Thyroid gland (tissue), 4 donors: ENCODE measurements around the gene ACADL. TPM values are rescaled to one million over a fixed set of nuclear protein-coding genes. Genes with fewer than 3 reads are reported as not detected.

Experiments
- DNase-seq, 2 donors: peaks; one replicate each; pipeline ENCODE4 v3.0.0-alpha.2; 2019
- H3K27ac ChIP-seq, 3 donors: fragments of 200-600 bp; sonication (generic); 1 replicate in 2 of 3; 2 replicates in 1 of 3; pipeline ENCODE4 v1.5.1; 2016 to 2019; ENCODE audit warnings: mild to moderate bottlenecking in 1 of 3, moderate library complexity in 1 of 3
- H3K27me3 ChIP-seq: fragments of 200-600 bp; sonication (generic); one replicate; pipeline ENCODE4 v1.5.1; 2019
- H3K36me3 ChIP-seq, 2 donors: fragments of 200-600 bp; sonication (generic); one replicate each; pipeline ENCODE4 v1.5.1; 2016 to 2019
- H3K4me1 ChIP-seq, 2 donors: fragments of 200-600 bp; sonication (generic); one replicate each; pipeline ENCODE4 v1.5.1; 2017 to 2019
- H3K4me3 ChIP-seq, 3 donors: fragments of 200-600 bp; sonication (generic); replicated peaks in 1 of 3; 1 replicate in 2 of 3; 2 replicates in 1 of 3; pipeline ENCODE4 v1.5.1; 2016; ENCODE audit warnings: mild to moderate bottlenecking in 1 of 3
- H3K9me3 ChIP-seq: fragments of 200-600 bp; sonication (generic); one replicate; pipeline ENCODE4 v1.5.1; 2017
- CTCF ChIP-seq, 6 experiments: fragments of 200-600 bp in 3 of 6; fragments of 450-650 bp in 3 of 6; sonication (generic) in 3 of 6; IDR thresholded peaks; one replicate each; pipeline ENCODE4 v1.5.1; 2016 to 2019; ENCODE audit warnings: antibody characterized with exemption in 6 of 6, mild to moderate bottlenecking in 2 of 6, inconsistent platforms in 1 of 6, moderate library complexity in 1 of 6
- POLR2A ChIP-seq, 2 donors: fragments of 450-650 bp; IDR thresholded peaks; one replicate each; pipeline ENCODE4 v1.6.1; 2017; ENCODE audit warnings: antibody characterized with exemption in 2 of 2, mild to moderate bottlenecking in 2 of 2, moderate library complexity in 1 of 2
- WGBS, 2 donors: methylation state at CpG; one replicate each; pipeline ENCODE4 v1.1.5; 2017; 5-methylcytosine and 5-hydroxymethylcytosine counted together
- intact Hi-C: fragments of 100-400 bp; cut with DNase I; formaldehyde crosslinking; loops from one replicate; pipeline ENCODE4 v1.15.1; 2023
- total RNA-seq, 4 donors: library from RNA; depleted of rRNA; stranded (reverse); fragments of >200 nt; gene quantifications; one replicate each; pipeline ENCODE4 v1.2.3, GENCODE V29; 2016

ACADL gene
- total RNA-seq, result 100 to 1,000 TPM in 2 of 4 donors, 10 to 100 TPM in 2; 72.7 to 133 (median 111) TPM

GRCh38 chr2:210224941-210225672 is at the start of gene ACADL:
Gene ACADL (minus strand): TSS chr2:210225447. CDS start chr2:210225263, 184 bp downstream.
- Histone ChIP-seq H3K27me3 (no peaks in the 10 kb centered on the region), H3K4me3 (peak within 1 kb of the TSS; percentile 29 to 67 (median 35)), H3K36me3 (no peaks in the 10 kb centered on the region), H3K9me3 (no peaks in the 10 kb centered on the region), H3K4me1 (peaks cover 15 to 37% of the 10 kb centered on the region in 2 donors), H3K27ac (peak within 1 kb of the TSS; percentile 90 to 95 (median 92))
- intact Hi-C loops, result no loop called here
- TF ChIP-seq CTCF (IDR thresholded peaks at IDR 0.05), result peak in 1 of 6 experiments; percentile 29
- peak; percentile 37 to 92 for TF ChIP-seq POLR2A (IDR thresholded peaks at IDR 0.05)
- DNase-seq, result peak; percentile 85 to 87
- WGBS, 2 donors, result 0 to 1% methylated on average over 19 to 30 of the region's 69 CpGs

- H3K4me3 ChIP-seq, result no peak overlapping the region
- intact Hi-C loops, result no loop called here
- H3K4me1 ChIP-seq, result no peaks in the 10 kb centered on the region
- H3K27me3 ChIP-seq, result no peaks in the 10 kb centered on the region
- H3K36me3 ChIP-seq, result no peaks in the 10 kb centered on the region
- H3K27ac ChIP-seq, result no peak overlapping the region
- no peak for DNase-seq
- H3K9me3 ChIP-seq, result no peaks in the 10 kb centered on the region
- TF ChIP-seq POLR2A (IDR thresholded peaks at IDR 0.05) (no peak), CTCF (IDR thresholded peaks at IDR 0.05) (no peak)
Observed at GRCh38 chr2:210271300-210271699, 46.1 kb upstream of the ACADL start.

- no peak overlapping the region for H3K4me3 ChIP-seq
- no peaks in the 10 kb centered on the region for H3K9me3 ChIP-seq
- no peak overlapping the region for H3K27ac ChIP-seq
- intact Hi-C loops, result no loop called here
- TF ChIP-seq CTCF (IDR thresholded peaks at IDR 0.05) (no peak), POLR2A (IDR thresholded peaks at IDR 0.05) (no peak)
- no peak for DNase-seq
- no peaks in the 10 kb centered on the region for H3K36me3 ChIP-seq
- no peaks in the 10 kb centered on the region for H3K4me1 ChIP-seq
- whole genome bisulfite sequencing, 2 donors, result 28 to 38% methylated on average over 3 of the region's 3 CpGs
- H3K27me3 ChIP-seq, result no peaks in the 10 kb centered on the region
Observed at GRCh38 chr2:210269148-210269547, 43.9 kb upstream of the ACADL start.

GRCh38 chr2:210268281-210268680 is 43.0 kb upstream of the ACADL start:
- intact Hi-C loops, result no loop called here
- H3K27ac ChIP-seq, result no peak overlapping the region
- no peaks in the 10 kb centered on the region for H3K9me3 ChIP-seq
- WGBS, 2 donors, result 96% methylated on average over 1 of the region's 1 CpG
- H3K27me3 ChIP-seq, result no peaks in the 10 kb centered on the region
- no peaks in the 10 kb centered on the region for H3K4me1 ChIP-seq
- no peak overlapping the region for H3K4me3 ChIP-seq
- no peak for DNase-seq
- TF ChIP-seq CTCF (IDR thresholded peaks at IDR 0.05) (no peak), POLR2A (IDR thresholded peaks at IDR 0.05) (no peak)
- no peaks in the 10 kb centered on the region for H3K36me3 ChIP-seq

GRCh38 chr2:210267698-210268097 is 42.5 kb upstream of the ACADL start:
- no peak for TF ChIP-seq POLR2A (IDR thresholded peaks at IDR 0.05)
- no peak for TF ChIP-seq CTCF (IDR thresholded peaks at IDR 0.05)
- Histone ChIP-seq H3K27ac (no peak overlapping the region), H3K36me3 (no peaks in the 10 kb centered on the region), H3K4me3 (no peak overlapping the region), H3K27me3 (no peaks in the 10 kb centered on the region), H3K9me3 (no peaks in the 10 kb centered on the region), H3K4me1 (no peaks in the 10 kb centered on the region)
- 87 to 88% methylated on average over 1 of the region's 1 CpG for whole genome bisulfite sequencing, 2 donors
- intact Hi-C loops, result no loop called here
- no peak for DNase-seq
